GM19438 (cell line): ENCODE results near the gene IRAK1BP1.
A peak's percentile ranks its signal among the peaks of the same experiment; 100 is the strongest.
"Not testable (repeated sequence)": the region's sequence is repeated elsewhere in the genome, so short reads cannot be mapped to it uniquely, and the experiment has no call there.

Experiments
- ATAC-seq: cut with Tn5 transposase; IDR thresholded peaks from one replicate; pipeline ENCODE4 v1.9.1; 2021; ENCODE audit warnings: low read depth; ENCODE audit not compliant: unreplicated experiment

Gene IRAK1BP1

GRCh38 chr6:78883651-78884050 lies 16.3 kb downstream of the IRAK1BP1 start:
- no peak for ATAC-seq

- ATAC-seq = not testable (repeated sequence)
Measured at GRCh38 chr6:78889901-78890300, 22.6 kb downstream of the IRAK1BP1 start.

GRCh38 chr6:78896227-78896626 lies 28.9 kb downstream of the IRAK1BP1 start:
- no peak for ATAC-seq

- no peak for ATAC-seq
Measured at GRCh38 chr6:78908621-78909020, 41.3 kb downstream of the IRAK1BP1 start.

- ATAC-seq = no peak
Measured at GRCh38 chr6:78909391-78909790, 42.0 kb downstream of the IRAK1BP1 start.

- no peak for ATAC-seq
Measured at GRCh38 chr6:78910010-78910409, 42.7 kb downstream of the IRAK1BP1 start.

GRCh38 chr6:78910591-78911171 lies 43.3 kb downstream of the IRAK1BP1 start:
- peak; percentile 82 for ATAC-seq

- ATAC-seq = no peak
Measured at GRCh38 chr6:78911218-78911940, 44.0 kb downstream of the IRAK1BP1 start.

- ATAC-seq = no peak
Measured at GRCh38 chr6:78916411-78916810, 49.1 kb downstream of the IRAK1BP1 start.

GRCh38 chr6:78917788-78918187 lies 50.4 kb downstream of the IRAK1BP1 start:
- ATAC-seq = no peak

GRCh38 chr6:78921168-78921567 lies 53.8 kb downstream of the IRAK1BP1 start:
- ATAC-seq = not testable (repeated sequence)

- ATAC-seq = no peak
Measured at GRCh38 chr6:78925317-78925716, 58.0 kb downstream of the IRAK1BP1 start.

GRCh38 chr6:78935553-78935952 lies 68.2 kb downstream of the IRAK1BP1 start:
- ATAC-seq = no peak

GRCh38 chr6:78936515-78936914 lies 69.2 kb downstream of the IRAK1BP1 start:
- no peak for ATAC-seq

- no peak for ATAC-seq
Measured at GRCh38 chr6:78942446-78942845, 75.1 kb downstream of the IRAK1BP1 start.

- ATAC-seq = no peak
Measured at GRCh38 chr6:78947529-78947928, 80.2 kb downstream of the IRAK1BP1 start.

GRCh38 chr6:78947962-78948361 lies 80.6 kb downstream of the IRAK1BP1 start:
- no peak for ATAC-seq

- no peak for ATAC-seq
Measured at GRCh38 chr6:78948785-78949184, 81.4 kb downstream of the IRAK1BP1 start.

GRCh38 chr6:78952362-78952761 lies 85.0 kb downstream of the IRAK1BP1 start:
- no peak for ATAC-seq
